ENCODE results near the gene KIAA1755.

KIAA1755 gene

DNA sequence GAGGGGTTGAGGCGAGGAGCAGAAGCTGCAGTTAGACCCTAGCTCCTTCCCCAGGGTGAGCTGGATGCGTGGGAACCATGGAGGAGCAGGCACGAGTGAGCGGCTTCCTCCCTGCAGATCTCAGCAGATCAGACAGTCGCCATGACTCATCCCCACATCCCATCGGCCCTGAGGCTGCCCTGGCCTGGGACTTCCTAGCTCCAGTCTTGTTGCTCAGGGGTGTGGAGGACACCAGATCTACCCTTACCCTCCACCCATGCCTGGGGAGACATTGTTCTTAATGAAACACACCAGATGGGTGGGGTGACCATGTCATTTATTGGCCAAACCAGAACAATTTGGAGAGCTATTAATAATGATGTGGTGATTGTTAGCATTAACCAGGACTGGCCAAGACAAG lies 59.2 kb downstream of the KIAA1755 start:
- FAIRE-seq: no peak

DNA sequence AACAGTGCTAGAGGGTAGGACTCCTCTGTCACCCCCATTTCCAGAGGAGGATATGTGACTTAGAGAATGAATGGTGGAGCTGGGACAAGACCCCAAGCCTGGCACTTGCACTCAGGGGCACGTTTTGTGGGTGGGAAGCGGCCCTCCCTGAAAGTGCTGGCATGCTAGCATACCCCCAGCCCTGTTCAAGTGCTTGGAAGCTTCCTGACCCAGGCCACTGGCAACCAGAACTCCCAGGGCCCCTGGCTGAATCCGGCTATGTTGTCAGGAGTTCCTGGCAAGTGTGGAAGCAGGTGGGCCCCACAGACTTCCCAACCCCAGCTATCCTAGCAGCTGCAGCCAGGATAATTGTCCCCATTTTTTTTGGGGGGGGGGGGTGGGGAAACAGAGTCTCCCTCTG lies 59.9 kb downstream of the KIAA1755 start:
- FAIRE-seq: no peak

DNA sequence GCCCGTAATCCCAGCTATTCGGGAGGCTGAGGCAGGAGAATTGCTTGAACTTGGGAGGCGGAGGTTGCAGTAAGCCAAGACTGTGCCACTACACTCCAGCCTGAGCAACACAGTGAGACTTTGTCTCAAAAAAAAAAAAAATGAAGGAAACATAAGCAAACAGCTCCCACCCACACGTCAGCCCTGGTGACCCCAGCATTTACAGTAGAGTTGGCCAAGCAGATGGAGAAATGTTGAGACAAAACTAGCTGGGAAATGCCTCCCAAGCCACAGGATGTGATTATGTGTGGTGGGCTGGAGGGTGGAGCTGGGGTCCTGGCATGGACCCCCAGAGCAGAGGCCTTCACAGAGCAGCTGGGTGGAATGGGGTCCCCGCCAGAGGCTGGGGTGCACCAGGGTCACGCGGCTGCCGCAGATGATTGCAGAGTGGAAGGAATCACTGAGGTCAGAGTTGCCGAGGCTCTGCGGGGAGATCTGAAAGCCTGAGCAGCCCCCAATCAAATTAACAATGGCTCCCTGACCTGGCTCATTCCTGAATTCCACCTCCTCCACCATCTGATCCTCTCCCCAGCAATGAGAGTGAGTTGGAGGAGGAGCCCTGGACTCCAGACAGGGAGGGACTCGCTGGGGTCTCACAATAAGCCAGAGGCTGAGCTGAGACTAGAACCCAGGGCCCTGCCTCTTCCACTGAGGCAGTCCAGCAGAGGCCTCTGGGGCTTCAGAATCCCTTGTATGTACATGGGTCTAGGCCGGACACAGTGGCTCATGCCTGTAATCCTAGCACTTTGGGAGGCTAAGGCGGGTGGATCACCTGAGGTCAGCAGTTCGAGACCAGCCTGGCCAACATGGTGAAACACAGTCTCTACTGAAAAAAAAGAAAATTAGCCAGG lies 60.8 kb downstream of the KIAA1755 start:
- FAIRE-seq: no peak

DNA sequence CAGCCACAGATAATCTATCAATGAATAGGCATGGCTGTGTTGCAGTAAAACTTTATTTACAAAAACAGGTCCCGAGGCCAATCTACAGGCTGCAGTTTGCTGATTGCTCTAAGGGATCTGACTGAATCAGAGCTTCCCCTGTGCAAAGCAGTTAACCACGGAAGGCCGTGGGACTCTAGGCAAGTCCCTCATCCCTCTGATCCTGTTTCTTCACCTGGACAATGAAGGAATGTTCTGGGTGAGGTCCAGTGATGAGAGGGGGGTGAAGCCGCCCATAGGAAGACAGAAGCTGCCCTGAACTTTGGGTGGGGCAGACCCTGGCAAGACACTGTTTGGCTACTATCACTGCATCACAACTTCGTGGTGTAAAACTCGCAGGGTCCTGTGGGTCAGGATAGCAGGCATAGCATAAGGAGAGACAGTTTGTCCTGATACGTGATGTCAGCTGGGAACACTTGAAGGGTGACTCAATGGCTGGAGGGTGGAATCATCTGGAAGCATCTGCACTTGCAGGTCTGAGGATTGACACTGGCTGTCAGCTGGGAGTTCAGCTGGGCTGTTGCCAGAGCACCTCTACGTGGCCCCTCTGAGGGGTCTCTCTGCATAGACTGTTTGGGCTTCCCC lies 62.2 kb downstream of the KIAA1755 start:
- no peak for FAIRE-seq

DNA sequence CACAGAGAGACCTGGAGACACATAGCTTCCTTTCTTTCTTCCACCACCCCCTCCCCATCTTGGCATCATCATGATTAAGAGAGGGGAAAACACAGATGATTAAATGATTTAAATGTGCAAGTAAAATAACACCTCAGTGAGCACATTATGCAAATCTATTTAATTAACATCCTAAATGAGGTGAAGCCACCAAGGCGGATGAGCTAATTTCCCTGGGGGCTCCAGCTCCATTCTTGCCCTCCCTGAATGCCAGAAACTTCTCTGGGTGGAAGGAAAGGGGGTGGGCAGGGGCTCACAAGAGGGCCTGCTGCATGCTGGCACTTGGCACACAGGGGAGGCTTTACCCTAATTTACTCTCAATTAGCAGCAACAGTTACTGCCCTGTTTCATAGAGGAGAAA lies 62.9 kb downstream of the KIAA1755 start:
- no peak for FAIRE-seq

DNA sequence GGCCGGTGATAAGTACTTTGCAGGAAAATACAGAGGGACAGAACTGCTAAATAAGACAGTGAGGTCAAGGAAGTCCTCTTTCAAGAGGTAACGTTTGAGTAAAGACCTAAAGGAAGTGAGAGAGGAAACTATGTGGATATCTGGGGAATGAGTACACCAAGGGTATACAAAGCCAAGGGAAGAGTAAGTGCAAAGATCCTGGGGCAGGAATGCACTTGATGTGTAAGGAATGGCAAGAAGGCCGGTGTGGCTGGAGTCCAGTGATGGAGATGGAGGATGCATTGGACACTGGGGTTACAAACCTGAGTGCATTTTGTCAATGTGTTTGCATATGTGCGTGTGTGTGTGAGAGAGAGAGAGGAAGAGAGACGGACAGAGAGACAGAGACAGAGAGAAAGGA lies 63.3 kb downstream of the KIAA1755 start:
- FAIRE-seq: no peak

DNA sequence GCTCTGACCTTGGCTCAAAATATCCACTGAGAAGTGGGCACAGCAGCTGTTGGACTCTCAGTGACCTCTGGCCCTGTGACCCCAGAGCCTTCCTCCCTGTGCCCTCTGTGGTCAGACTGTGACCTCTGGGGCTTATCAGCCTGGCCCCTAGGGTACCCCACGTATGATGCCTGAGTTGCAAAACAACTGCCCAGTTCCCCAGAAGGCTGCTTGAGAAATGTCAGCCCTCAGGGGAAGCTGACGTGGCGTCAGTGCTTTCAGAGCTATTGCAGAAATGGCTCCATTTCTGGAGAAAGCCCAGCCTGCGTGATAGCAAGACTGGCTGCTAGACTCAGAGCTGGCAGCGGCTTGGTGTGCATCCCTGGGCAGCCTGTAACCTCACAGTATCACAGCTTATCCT lies 63.9 kb downstream of the KIAA1755 start:
- no peak for FAIRE-seq

DNA sequence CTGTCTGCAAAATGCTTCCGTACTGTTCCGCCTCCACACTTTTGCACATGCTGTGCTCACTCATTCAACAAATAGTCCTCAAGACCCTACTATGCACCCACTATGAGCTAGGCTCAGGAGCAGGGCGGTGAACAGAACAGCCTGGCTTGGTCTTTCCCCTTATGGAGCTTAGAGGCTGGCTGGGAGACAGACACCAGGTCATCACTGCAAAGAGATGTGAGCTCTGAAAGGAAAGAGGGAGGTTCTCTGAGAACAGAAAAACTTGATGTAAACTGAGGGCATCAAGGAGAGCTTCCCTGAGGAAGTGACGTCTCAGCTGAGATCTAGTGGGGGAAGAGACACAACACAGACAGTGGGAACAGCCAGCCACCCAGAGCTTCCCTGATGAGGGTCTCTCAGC lies 64.5 kb downstream of the KIAA1755 start:
- FAIRE-seq: no peak

DNA sequence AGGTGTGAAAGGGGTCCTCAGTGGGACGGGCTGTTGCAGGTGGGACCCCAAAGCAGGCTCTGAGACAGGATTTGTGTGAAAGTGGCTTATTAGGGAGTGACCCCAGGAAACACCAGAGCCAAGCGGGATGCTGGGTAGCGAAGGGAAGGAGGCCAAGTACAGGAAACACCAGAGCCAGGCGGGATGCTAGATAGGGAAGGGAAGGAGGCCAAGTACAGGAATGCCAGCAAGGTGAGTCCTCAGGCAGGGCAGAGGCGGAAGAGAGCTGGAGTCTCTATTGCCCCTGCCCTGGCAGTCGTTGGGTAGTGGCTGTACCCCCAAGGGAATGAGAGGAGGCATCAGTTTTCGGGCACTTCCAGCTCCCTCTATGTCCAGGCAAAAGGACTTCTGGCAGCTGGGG lies 65.0 kb downstream of the KIAA1755 start:
- FAIRE-seq: no peak

DNA sequence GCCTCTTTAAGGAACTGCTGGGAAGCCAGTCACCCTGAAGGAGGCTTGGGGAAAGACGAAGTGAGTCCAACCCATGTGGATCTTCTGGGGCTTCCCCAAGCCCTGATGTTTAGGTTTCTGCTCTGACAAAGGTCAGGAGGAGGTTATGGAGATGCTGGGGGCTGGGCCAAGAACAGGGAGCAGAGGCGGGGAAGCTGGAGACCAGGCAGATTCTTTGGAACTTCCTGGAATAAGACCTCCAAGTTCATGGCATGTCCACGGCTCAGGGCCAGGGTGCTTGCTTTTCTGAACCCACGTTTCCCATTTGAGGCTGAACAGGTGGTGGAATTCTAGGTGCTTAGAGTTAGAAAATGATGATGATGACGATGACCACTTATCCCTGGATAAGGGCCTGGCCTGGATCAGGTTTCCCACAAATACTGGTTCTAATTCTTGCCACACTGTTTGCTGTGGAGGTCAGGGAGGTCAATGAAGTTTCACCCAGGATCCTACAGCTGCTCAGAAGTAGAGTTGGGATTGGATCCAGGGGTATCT lies 65.5 kb downstream of the KIAA1755 start:
- FAIRE-seq: no peak

DNA sequence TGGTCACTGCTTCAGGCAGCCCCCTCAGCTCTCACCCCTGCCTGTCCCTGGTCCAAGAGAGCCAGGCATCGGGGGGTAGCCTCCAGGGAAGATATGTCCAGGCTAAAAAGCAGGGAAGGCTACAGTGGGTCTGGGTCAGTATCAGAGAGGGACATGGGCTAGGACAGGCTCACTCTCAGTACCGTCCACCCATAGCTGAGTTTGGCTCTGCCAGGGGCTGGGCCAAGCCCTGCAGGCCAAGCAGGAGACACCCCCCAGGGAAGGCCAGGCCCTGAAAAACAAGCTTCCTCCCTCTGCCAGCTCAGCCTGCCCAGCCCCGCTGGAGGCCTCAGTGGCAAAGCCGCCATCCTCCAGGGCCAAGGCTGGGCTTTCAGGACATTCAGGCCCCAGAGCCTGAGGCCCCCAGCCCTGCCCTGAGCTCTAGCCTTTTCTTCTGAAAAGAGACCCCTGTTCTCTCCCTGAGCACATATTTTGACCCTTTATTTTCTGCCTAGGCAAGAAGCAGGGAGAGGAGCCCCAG lies 66.9 kb downstream of the KIAA1755 start:
- no peak for FAIRE-seq

DNA sequence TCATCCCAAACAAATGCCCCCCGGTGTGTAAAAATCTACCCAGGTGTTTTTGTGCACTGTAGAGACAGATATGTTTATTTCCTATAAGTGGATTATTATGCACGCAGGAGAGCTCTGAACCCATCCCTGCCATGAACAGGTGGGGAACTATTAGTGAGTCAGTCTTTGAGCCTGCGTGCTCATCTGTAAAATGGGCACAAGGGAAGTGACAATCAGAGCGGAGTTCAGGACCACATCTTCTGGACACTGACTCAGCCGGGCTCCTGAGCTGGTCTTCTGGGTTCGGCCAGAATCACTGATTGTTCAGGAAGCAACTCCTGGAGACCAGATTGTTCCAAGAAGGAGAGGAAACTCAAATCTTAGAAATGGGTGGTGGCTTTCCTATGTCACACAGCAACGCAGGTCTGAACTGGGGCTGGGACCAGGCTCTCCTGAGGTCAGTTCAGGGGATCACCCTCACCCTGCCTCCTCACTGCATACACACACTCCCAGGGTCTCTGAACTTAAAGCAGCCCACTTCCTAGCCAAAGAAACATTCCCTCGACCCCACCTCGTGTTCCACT lies 68.1 kb downstream of the KIAA1755 start:
- no peak for FAIRE-seq

DNA sequence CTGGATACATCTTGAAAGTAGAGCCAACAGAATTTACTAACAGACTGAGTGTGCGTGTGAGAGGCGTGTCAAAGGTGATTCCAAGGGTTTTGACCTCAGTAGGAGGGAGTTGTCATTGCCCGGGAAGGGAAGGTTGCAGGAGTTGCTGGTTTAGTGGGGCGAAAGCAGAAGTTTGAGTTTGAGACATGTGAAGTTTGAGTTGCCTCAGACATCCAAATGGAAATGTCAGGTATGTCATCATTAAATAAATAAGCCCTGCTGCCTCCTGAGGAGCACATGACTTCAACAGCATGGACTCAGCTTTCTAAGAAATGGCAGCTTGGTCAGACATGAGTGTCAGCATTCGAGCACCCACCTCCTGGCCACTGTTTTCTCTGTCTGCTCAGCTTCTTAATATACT lies 68.9 kb downstream of the KIAA1755 start:
- FAIRE-seq: no peak

DNA sequence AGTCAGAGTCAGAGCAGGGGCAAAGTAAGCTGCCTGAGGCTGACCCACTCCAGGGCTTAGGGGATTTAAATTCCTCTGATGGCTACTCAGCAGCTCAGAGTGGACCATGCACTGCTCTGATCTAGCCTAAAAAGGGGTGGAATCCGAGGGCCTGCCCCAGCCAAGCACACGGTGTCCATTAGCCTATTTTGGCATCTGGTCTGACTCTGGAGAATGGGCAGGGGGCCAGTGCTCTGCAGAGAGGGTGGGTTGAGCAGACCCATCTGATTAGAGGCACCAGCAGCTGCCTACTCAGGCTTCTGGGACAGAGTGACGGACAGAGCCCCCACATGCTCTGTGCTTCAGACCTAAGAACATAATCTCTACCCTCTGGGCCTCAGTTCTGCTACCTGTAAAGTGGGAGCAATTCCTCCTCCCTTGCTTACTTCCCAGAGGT lies 69.6 kb downstream of the KIAA1755 start:
- FAIRE-seq: no peak

DNA sequence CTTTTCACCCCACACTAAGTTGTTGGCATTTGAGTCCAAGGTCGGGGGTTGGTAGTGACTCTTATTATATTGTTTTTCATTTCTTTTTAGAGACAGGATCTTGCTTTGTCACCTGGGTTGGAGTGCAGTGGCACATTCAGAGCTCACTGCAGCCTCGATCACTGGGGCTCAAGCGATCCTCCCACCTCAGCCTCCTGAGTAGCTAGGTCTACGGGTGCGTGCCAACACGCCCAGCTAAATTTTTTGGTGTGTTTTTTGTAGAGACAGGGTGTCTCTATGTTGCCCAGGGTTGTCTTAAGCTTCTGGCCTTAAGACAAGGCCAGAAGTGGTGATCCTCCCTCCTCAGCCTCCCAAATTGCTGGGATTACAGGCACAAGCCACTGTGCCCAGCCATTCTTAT lies 70.4 kb downstream of the KIAA1755 start:
- no peak for FAIRE-seq

DNA sequence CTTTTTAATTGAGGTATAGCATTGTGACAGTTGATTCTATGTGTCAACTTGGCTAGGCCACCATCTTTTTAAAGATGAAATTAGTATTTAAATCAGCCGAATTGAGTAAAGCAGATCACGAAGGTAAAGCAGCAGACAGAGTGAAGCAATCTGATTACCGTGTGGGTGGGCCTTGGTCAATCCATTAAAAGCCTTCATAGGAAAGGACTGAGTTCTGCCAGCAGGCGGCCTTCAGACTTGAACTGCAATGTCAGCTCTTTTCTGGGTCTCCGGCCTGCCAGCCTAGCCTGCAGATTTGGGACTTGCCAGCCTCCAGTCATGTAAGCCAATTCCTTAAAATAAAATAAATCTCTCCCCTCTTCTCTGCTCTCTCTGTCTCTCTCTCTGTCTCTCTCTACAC lies 73.0 kb downstream of the KIAA1755 start:
- no peak for FAIRE-seq

DNA sequence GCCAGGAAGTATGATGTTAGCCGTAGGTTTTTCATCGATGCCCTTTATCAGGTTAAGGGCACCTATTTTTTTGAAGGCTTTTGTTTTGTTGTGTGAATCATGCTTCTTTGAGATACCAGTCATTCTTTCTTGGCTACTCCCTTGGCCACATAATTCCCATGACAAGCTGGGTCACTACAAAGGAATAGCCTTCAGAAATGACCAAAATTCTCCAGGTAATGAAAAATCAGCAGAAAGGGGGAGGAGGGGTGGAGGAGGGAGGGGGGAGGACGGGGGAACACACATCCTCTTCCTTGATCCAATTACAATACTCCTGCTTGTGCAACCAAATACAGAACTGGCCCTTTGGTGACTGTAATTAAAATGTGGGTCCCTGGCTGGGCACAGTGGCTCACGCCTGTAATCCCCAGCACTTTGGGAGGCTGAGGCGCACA lies 73.7 kb downstream of the KIAA1755 start:
- no peak for FAIRE-seq

DNA sequence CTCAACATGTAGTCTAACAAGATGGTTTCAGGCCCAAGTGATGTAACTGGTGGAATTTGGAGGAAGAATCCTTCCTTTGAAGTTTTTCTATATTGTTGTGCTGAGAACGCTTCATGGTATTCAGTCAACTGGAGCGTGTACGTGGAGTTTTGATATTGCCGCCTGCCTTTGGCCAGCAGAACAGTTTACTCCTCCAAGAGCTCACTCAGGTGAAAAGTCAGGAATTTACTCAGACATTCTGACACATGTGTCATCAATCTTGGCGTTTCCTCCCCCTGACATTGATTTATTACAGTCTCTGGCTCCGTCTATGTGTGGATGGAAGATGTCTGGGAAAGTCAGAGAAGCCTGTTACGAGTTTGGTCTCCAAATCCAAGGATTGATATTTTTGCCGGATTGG lies 76.4 kb downstream of the KIAA1755 start:
- FAIRE-seq: no peak

DNA sequence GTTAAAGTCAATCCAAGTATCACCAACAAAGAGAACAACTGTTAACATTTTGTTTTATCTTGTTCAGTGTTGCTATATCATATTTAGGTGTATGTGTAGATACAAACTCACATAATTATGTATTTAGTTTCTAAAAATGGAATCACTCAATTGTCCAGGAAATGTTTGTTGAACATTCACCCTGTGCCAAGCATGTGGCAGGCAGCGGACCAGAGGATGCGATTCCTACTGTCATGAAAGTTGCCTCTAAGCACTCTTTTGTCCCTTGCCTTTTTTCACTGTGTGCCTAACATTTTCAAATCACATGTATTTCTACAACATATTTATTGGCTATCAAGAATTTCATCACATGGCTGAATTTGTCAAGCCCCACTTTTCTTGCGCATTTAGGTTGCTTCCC lies 78.6 kb downstream of the KIAA1755 start:
- FAIRE-seq: no peak

DNA sequence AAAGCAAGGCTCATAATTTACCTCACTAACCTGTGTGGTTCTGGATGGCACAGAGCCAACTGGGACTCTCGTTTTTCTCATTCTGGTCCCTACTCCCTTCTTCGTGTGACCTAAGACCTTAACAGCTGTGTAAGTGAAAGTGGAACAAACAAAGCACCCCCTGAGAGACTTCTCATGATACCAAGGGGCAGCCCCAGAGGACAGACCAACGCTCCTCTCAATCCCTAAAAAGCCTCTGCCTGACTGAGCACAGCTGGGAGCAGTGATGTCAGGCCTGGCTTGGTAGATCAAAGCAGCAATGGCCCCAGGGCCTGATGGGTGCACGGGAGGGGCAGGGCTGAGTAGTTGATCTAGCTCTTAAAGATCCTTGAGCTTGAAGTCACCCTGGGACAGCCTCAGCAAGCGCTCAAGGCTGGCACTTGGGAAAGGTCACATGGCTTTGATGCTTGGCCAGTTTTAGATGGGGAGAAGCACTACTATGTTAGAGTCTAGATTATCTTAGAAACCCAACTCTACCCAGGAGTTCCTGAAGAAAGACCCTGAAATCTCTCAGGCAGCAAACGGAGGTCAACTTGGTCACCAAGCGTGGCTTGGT lies 79.2 kb downstream of the KIAA1755 start:
- no peak for FAIRE-seq

DNA sequence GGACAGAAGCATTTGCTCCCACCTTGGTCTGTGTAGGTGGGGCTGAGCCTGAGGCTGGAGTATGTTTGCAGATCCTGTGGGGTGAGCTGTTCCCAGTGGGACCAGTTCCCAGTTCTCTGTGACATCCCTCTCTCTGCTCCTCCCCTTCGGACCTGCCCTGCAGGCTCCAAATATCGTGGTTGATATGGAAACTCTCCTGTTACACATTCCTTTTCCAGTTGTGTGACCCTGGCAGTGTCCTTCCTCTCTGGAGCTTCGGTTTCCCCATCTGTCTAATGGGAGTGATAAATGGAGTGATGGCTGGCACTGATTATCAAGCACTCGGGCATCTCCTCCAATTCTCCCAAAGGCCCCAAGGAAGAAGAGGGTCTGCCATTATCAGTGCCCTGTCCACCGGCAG lies 79.8 kb downstream of the KIAA1755 start:
- FAIRE-seq: no peak

DNA sequence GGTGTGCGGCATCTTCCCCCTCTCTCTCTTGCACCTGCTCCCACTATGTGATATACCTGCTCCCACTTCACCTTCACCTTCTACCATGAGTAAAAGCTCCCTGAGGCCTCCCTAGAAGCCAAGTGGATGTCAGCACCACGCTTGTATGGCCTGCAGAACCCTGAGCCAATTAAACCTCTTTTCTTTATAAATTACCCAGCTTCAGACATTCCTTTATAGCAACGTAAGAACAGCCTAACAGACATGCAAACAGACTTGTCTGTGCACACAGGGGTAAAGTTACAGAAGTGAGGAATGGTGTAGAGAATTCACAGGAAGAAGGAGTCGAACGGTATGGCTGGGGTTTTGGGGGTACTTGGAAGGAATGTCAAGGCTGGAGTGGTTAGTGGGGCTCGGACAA lies 80.7 kb downstream of the KIAA1755 start:
- no peak for FAIRE-seq

DNA sequence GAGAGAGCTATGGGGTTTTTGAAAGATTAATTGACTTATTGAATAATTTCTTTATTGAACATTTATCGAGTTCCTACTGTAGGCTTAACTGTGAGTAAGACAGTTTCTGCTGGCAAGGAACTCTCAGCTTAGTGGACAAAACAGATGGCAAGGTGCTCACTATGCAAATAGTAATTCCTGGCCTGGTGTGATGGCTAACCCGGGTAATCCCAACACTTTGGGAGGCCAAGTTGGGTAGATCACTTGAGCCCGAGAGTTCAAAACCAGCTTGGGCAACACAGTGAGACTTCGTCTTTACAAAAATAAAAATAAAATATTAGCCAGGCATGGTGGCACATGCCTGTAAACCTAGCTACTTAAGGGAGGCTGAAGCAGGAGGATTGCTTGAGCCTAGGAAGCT lies 82.0 kb downstream of the KIAA1755 start:
- no peak for FAIRE-seq

Measured in TTC549 (cell line).